NCI-H69 (cell line): ENCODE measurements around the gene ACSS3.
"Not testable (repeated sequence)": the region's sequence is repeated elsewhere in the genome, so short reads cannot be mapped to it uniquely, and the experiment has no call there.

Source experiments
- DNase-seq: peaks from one replicate; lab custom pipeline; 2025; lab: John Stamatoyannopoulos, UW

The ACSS3 gene

GRCh38 chr12:81167694-81168093 is 89.8 kb downstream of the ACSS3 start:
- no peak for DNase-seq

DNA sequence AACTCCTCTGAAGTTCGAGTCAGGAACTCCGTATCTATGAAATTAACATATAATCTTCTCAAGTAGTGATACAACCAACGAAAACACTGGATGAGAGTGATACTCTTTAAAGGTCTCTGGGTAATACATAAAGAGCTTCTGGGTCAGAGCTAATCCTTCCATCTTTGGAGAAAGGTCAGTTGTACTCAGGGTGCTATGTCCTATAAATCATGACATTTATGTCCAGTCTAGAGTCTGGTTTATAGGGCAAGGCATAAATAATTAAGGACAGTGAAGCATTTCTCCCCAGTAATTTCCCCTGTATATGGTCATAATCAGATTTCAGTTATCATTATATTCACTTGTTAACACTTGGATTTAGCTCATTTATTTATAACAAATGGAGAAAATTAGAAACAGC is 90.6 kb downstream of the ACSS3 start:
- DNase-seq: no peak

- DNase-seq: no peak
These were observed 92.2 kb downstream of the ACSS3 start for GRCh38 chr12:81170072-81170471.

GRCh38 chr12:81172851-81173250 is 95.0 kb downstream of the ACSS3 start:
- no peak for DNase-seq

DNA sequence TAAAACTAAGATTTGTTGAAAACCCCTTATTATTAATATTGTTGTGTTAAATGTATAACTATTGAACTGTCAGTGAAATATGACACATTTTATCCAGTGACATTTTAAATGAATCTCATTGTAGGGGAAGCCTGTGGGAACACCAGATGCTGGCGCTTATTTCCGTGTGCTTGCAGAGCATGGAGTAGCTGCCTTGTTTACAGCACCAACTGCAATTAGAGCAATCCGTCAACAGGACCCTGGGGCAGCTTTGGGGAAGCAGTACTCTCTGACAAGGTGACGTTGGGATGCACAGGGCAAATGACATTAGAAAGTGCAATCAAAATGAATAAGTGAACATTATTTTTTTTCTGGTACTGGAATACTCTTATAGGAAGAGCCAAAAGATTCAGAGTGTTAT is 96.8 kb downstream of the ACSS3 start:
- peak; percentile 19 for DNase-seq

DNA sequence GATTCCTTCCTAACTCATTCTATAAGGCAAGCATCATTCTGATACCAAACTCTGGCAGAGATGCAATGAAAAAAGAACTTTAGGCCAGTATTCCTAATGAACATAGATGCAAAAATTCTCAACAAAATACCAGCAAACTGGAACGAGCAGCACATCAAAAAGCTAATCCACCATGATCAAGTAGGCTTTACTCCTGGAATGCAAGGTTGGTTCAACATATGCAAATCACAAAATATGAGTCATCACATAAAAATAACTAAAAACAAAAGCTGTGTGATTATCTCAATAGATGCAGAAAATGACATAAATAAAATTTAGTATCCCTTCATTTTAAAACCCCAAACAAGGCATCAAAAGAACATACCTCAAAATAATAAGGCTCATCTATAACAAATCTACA is 98.9 kb downstream of the ACSS3 start:
- DNase-seq: peak; percentile 17

DNA sequence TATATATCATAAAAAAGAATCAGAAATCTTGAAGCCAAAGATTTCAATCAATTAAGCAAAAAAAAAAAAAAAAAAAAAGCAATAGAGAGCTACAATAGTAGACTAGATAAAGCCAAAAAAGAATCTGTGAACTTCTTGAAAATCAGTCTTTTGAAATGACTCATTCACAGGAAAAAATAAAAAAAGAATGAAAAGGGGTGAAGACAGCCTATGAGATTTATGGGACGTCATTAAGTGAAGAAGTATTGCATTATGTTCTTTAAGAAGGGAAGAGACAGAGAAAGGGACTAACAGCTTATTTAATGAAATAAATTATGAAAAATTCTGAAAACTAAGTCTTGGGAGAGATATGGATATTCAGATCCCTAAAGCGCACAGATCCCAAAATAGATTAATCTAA is 103.8 kb downstream of the ACSS3 start:
- DNase-seq: no peak

DNA sequence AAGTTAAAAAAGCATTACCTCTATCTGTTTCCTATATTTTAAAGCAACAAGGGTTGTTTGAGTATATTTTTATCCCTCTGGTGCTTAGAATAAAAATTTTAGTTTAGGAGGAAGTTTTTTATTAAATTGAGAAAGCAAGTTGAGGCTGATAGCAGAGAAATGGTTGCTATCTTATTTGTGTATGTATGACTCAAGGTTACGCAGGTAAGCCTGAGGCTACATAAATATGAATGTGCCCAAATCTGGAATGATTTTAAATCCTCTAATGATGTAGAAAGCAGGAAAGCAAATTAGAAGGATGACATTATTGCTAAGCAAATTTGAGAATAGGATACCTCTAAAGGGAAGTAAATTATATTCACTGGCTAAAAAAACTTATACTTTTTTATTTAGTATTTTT is 109.8 kb downstream of the ACSS3 start:
- DNase-seq: no peak

DNA sequence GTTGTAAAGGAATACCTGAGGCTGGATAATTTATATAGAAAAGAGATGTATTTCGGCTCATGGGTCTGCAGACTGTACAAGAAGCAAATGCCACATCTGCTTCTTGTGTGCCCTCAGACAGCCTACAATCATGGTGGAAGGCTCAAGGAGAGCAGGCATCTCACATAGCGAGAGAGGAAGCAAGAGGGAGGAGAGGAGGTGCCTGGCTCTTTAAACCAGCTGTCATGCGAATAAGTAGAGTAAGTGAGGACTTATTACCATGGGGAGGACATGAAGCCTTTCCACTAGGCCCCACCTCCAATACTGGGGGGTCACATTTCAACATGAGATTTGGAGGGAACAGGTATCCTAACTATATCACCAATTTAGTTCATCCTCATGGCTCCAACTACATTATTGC is 118.7 kb downstream of the ACSS3 start:
- no peak for DNase-seq

GRCh38 chr12:81200561-81200960 is 122.7 kb downstream of the ACSS3 start:
- DNase-seq: not testable (repeated sequence)

DNA sequence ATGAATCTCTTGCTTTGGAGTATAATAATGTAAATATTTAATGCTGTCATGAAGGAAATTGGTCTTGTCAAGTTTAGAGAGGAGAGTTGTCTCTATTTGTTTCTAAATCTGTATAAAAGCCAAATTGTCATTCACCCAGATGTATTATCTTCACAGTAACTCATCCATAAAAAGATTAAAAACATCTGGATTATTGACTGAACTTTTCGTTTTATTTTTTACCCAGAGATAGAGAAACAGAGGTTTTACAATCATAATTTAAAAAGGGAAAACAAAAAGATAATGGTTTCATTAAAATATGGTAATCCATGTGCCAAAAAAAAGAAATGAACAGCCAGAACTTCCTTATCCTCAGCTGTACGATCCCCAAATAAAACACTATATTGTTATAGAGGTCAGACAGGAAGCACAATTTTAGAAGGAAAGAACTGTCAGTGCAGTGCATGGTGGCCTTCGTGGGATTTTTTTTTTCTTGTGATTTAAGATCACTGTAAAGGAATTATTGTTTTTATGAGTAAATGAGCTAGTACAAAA is 125.9 kb downstream of the ACSS3 start:
- no peak for DNase-seq

DNA sequence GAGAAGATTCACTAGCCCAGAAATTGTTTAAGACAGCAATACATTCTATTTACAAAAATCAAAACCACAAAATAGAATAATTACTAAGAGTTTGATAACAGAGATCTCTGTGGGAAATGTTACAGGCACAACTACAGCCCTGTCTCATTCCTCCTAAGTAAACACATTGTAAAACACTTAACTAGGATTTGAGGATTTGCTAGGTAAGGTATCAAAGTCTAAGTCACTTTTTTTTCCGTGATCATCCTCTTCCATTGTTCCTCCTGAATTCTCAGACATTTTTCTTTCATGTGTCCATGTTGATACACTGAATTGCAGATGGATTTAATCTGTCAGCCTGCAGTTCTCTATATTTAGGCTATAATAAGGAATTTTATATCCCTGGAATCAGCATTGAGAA is 127.5 kb downstream of the ACSS3 start:
- no peak for DNase-seq

- peak; percentile 77 for DNase-seq
These were observed 128.6 kb downstream of the ACSS3 start for GRCh38 chr12:81206429-81206828.

- peak; percentile 22 for DNase-seq
These were observed 129.3 kb downstream of the ACSS3 start for GRCh38 chr12:81207173-81207572.

DNA sequence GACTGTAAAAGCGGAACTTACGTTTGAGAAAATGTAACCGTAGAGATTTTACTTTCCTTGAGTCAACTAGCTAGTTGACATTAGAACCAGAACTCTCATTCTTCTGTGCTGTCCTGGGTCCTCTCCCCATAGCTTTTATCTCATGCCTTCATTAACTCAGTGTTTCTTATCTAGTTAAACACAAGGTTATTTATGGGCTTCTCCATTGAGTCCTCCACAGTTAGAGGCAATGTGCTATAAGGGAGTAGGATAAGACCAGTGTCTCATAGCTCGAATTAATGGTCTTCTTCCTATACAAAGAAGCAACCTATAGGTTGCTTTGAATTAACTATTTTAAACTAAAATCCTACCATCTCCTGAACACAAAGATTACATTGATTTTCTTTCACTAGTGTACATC is 129.8 kb downstream of the ACSS3 start:
- DNase-seq: no peak

- DNase-seq: peak; percentile 86
These were observed 130.5 kb downstream of the ACSS3 start for GRCh38 chr12:81208187-81208911.

DNA sequence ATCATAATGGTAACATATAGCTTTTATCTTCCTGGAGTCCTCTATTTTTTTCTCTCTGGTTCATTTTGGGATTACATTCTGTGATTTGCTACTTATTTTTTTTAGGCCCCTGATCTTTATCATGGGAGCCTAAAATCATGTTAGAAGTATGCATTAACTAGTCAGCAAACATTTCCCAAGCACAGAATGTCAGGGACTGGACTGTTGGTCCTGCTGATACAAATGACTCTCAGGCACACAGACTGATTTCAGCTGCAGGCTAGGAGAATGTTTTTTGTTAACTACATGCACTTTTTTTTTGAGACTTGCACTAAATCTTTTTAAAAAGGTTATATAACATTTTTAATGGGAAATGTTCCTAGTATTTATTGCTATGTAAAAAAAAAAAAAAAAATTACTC is 131.1 kb downstream of the ACSS3 start:
- DNase-seq: peak; percentile 63

DNA sequence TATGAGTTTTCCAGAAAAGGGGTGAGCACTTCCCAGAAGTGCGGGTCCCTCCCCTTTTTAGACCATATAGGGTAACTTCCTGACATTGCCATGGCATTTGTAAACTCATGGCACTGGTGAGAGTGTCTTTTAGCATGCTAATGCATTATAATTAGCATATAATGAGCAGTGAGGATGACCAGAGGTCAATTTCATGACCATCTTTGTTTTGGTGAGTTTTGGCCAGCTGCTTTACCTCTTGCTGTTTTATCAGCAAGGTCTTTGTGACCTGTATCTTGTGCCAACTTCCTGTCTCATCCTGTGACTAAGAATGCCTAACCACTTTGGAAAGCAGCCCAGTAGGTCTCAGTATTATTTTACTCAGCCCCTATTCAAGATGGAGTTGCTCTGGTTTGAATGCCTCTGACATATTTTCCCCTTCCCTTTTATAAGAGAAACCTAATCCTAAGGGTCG is 131.9 kb downstream of the ACSS3 start:
- peak; percentile 97 for DNase-seq

GRCh38 chr12:81211306-81211705 is 133.4 kb downstream of the ACSS3 start:
- DNase-seq: no peak

- DNase-seq: peak; percentile 29
These were observed 135.3 kb downstream of the ACSS3 start for GRCh38 chr12:81212996-81213696.

DNA sequence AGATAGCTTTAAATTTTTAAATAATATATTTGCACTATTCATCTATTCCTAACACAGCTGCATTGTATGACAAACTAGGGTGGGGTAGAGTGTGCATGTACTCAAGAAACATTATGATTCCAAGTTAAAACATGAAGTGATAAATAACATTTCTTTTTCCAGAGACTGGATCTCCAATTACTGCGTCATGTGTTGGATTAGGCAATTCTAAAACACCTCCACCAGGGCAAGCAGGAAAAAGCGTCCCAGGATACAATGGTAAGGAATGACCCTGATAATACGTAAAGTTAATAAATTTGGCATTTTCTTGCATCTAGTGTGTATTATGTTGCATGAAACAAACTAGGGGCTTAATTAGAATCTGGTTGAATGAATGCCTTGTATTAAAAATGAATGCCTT is 138.9 kb downstream of the ACSS3 start:
- no peak for DNase-seq

- DNase-seq: peak; percentile 50
These were observed 143.8 kb downstream of the ACSS3 start for GRCh38 chr12:81221681-81222080.

DNA sequence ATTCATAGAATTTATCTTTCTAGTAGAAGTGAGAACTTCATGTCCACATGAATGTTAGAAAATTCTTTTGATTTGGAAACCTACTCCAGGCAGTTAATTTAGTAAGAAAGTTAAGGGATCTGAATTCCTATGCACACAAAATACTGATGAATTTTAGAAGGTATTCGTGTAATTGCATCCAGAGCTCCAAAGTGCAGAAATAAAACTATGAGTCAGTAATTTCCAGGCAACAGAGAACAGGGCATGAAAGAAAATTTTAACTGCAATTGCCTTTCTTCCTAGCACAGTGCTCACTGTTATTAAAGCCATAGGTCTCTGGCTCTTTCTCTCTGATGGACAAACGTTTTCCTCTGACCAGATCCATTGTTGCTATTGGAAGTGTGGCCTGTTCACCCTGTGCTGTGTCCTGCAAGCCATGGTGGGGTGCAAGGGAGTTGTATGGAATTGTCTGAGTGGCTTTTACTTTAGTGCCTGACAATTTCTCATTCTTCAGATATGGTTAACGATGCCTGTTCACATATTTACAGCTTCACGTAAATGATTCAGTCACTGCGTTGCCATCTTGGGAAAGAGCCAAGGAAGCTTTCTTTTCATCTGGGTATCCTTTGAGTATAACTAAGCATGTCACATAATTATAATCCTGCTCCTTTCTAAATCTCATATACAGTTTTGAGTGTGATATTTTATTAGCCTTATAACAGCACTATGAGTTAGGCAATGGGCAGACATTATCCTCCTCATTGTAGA is 145.1 kb downstream of the ACSS3 start:
- peak; percentile 58 for DNase-seq
